ENCODE measurements around the gene APIP. TPM values are rescaled to one million over a fixed set of nuclear protein-coding genes. Genes with fewer than 3 reads are reported as not detected.

APIP gene
- total RNA-seq, 1 donor from 2014 or later, result 14.7 TPM

GRCh38 chr11:34926831-34927132 lies 10.6 kb upstream of the APIP start:
- DNase-seq (ENCODE audit: extremely low spot score in 2 of 2), result no peak
- H3K9me3 ChIP-seq, result no peaks in the 10 kb centered on the region
- H3K27me3 ChIP-seq, result no peaks in the 10 kb centered on the region
- H3K27ac ChIP-seq, result no peak overlapping the region
- TF ChIP-seq POLR2A (IDR thresholded peaks at IDR 0.05), result no peak
- no peak for TF ChIP-seq CTCF (IDR thresholded peaks at IDR 0.05)
- TF ChIP-seq POLR2AphosphoS5 (IDR thresholded peaks at IDR 0.05; ENCODE audit: insufficient read depth in 1 of 2, low read depth in 1 of 2), result no peak
- H3K36me3 ChIP-seq, result no peaks in the 10 kb centered on the region
- peaks cover 27% of the 10 kb centered on the region for H3K4me1 ChIP-seq
- intact Hi-C loops (cut with DNase I), result loop anchor here (5.0 kb wide), 1 partner anchor 466 kb away; no protein-coding TSS in a partner anchor
- H3K4me3 ChIP-seq, result no peak overlapping the region

- intact Hi-C loops (cut with DNase I), result loop anchor here (5.0 kb wide), 1 partner anchor 466 kb away; no protein-coding TSS in a partner anchor
- H3K27ac ChIP-seq, result no peak overlapping the region
- DNase-seq (ENCODE audit: extremely low spot score in 2 of 2), result no peak
- no peak overlapping the region for H3K4me3 ChIP-seq
- peaks cover 27% of the 10 kb centered on the region for H3K4me1 ChIP-seq
- no peaks in the 10 kb centered on the region for H3K36me3 ChIP-seq
- TF ChIP-seq POLR2A (IDR thresholded peaks at IDR 0.05) (no peak), CTCF (IDR thresholded peaks at IDR 0.05) (peak; percentile 38 to 71 (median 54)), POLR2AphosphoS5 (IDR thresholded peaks at IDR 0.05; ENCODE audit: insufficient read depth in 1 of 2, low read depth in 1 of 2) (peak in 1 of 2 donors; percentile 66)
- H3K9me3 ChIP-seq, result no peaks in the 10 kb centered on the region
- no peaks in the 10 kb centered on the region for H3K27me3 ChIP-seq
Observed at GRCh38 chr11:34926101-34926830, 10.1 kb upstream of the APIP start.

- Histone ChIP-seq H3K4me3 (no peak overlapping the region), H3K36me3 (no peaks in the 10 kb centered on the region), H3K27me3 (no peaks in the 10 kb centered on the region), H3K4me1 (peaks cover 27% of the 10 kb centered on the region), H3K9me3 (no peaks in the 10 kb centered on the region), H3K27ac (peak overlapping the region; percentile 0)
- TF ChIP-seq POLR2AphosphoS5 (IDR thresholded peaks at IDR 0.05; ENCODE audit: insufficient read depth in 1 of 2, low read depth in 1 of 2), result no peak
- TF ChIP-seq CTCF (IDR thresholded peaks at IDR 0.05), result no peak
- no peak for TF ChIP-seq POLR2A (IDR thresholded peaks at IDR 0.05)
- intact Hi-C loops (cut with DNase I), result loop anchor here (5.0 kb wide), 1 partner anchor 468 kb away; no protein-coding TSS in a partner anchor
- DNase-seq (ENCODE audit: extremely low spot score in 2 of 2), result no peak
Observed at GRCh38 chr11:34924714-34925113, 8.5 kb upstream of the APIP start.

- intact Hi-C loops (cut with DNase I), result no loop called here
- TF ChIP-seq CTCF (IDR thresholded peaks at IDR 0.05), result no peak
- no peak for TF ChIP-seq POLR2A (IDR thresholded peaks at IDR 0.05)
- no peak for TF ChIP-seq POLR2AphosphoS5 (IDR thresholded peaks at IDR 0.05; ENCODE audit: insufficient read depth in 1 of 2, low read depth in 1 of 2)
- H3K27ac ChIP-seq, result no peak overlapping the region
- no peaks in the 10 kb centered on the region for H3K9me3 ChIP-seq
- H3K4me1 ChIP-seq, result peaks cover 39% of the 10 kb centered on the region
- DNase-seq (ENCODE audit: extremely low spot score in 2 of 2), result no peak
- H3K27me3 ChIP-seq, result no peaks in the 10 kb centered on the region
- H3K36me3 ChIP-seq, result no peaks in the 10 kb centered on the region
- no peak overlapping the region for H3K4me3 ChIP-seq
Observed at GRCh38 chr11:34921156-34921555, 5.0 kb upstream of the APIP start.
